Liver (tissue), 9 donors: Measurements from ENCODE around the gene ADM2. TPM values are rescaled to one million over a fixed set of nuclear protein-coding genes. Genes with fewer than 3 reads are reported as not detected.

ENCODE experiments used
- DNase-seq: peaks from one replicate; pipeline ENCODE4 v3.0.0-alpha.2; 2017; ENCODE audit warnings: low spot score
- H3K27ac ChIP-seq, 2 donors: one replicate each; pipeline ENCODE4 v1.7.0; 2013; ENCODE audit warnings: inconsistent platforms in 2 of 2, low read length in 2 of 2, control low read depth in 1 of 2, low read depth in 1 of 2, mild to moderate bottlenecking in 1 of 2
- H3K27me3 ChIP-seq, 4 donors: one replicate each; pipeline versions ENCODE4 v1.6.1 to v1.7.0; 2013; ENCODE audit warnings: low read length in 3 of 4, inconsistent platforms in 1 of 4, mild to moderate bottlenecking in 1 of 4, moderate library complexity in 1 of 4; ENCODE audit not compliant: control insufficient read depth in 4 of 4, insufficient read depth in 4 of 4
- H3K36me3 ChIP-seq, 4 donors: one replicate each; pipeline versions ENCODE4 v1.6.1 to v1.7.0; 2013; ENCODE audit warnings: low read length in 3 of 4, mild to moderate bottlenecking in 3 of 4, low read depth in 1 of 4, moderate library complexity in 1 of 4; ENCODE audit not compliant: control insufficient read depth in 4 of 4, insufficient read depth in 3 of 4
- H3K4me1 ChIP-seq, 4 donors: one replicate each; pipeline versions ENCODE4 v1.6.1 to v1.7.0; 2013; ENCODE audit warnings: low read length in 3 of 4, mild to moderate bottlenecking in 3 of 4, moderate library complexity in 1 of 4; ENCODE audit not compliant: control insufficient read depth in 4 of 4, insufficient read depth in 4 of 4
- H3K4me3 ChIP-seq, 3 donors: one replicate each; pipeline versions ENCODE4 v1.6.1 to v1.7.0; 2013; ENCODE audit warnings: low read length in 3 of 3, control low read depth in 1 of 3, low read depth in 1 of 3, mild to moderate bottlenecking in 1 of 3
- H3K9ac ChIP-seq, 2 donors: one replicate each; pipeline ENCODE4 v1.7.0; 2013; ENCODE audit warnings: low read length in 2 of 2, mild to moderate bottlenecking in 2 of 2, moderate library complexity in 2 of 2, control low read depth in 1 of 2, low read depth in 1 of 2
- H3K9me3 ChIP-seq, 4 donors: one replicate each; pipeline versions ENCODE4 v1.6.1 to v1.7.0; 2013; ENCODE audit warnings: low read length in 3 of 4; ENCODE audit not compliant: control insufficient read depth in 4 of 4
- ATF3 ChIP-seq: IDR thresholded peaks from 2 replicates; pipeline ENCODE4 v1.6.1; 2016; ENCODE audit warnings: antibody characterized with exemption
- CTCF ChIP-seq: fragments of 150-350 bp; IDR thresholded peaks from 2 replicates; pipeline ENCODE4 v1.5.1; 2017; ENCODE audit warnings: improper control_type of control experiment, low read depth, low read length; ENCODE audit not compliant: missing input control
- EGR1 ChIP-seq, 2 donors: IDR thresholded peaks; 2 replicates each; pipeline ENCODE4 v1.6.1; 2016 to 2018; ENCODE audit warnings: antibody characterized with exemption in 2 of 2, low read depth in 2 of 2
- HNF4G ChIP-seq: IDR thresholded peaks from 2 replicates; pipeline ENCODE4 v1.6.1; 2016; ENCODE audit warnings: antibody characterized with exemption
- MAX ChIP-seq: IDR thresholded peaks from 2 replicates; pipeline ENCODE4 v1.6.1; 2016; ENCODE audit warnings: antibody characterized with exemption
- NR2F2 ChIP-seq: IDR thresholded peaks from 2 replicates; pipeline ENCODE4 v1.6.1; 2016; ENCODE audit warnings: antibody characterized with exemption
- REST ChIP-seq: IDR thresholded peaks from 2 replicates; pipeline ENCODE4 v1.6.1; 2016; ENCODE audit warnings: antibody characterized with exemption, mild to moderate bottlenecking
- WGBS: extraction: QIAGEN DNeasy Blood & Tissue Kit; methylation state at CpG from one replicate; pipeline ENCODE4 v1.1.7; 2013; 5-methylcytosine and 5-hydroxymethylcytosine counted together
- polyA plus RNA-seq, 2 donors: library from polyadenylated mRNA; stranded (reverse) in 1 of 2; unstranded in 1 of 2; fragments of 200-250 nt in 1 of 2; fragments of >200 nt in 1 of 2; fragmentation: Nextera tagmentation in 1 of 2; extraction: Ambion mirVana in 1 of 2; gene quantifications; one replicate each; pipeline versions ENCODE4 v1.2.1 to v1.2.3, GENCODE V29; 2013 to 2015
- total RNA-seq, 2 donors: library from RNA; depleted of rRNA; stranded (reverse); fragments of >200 nt; gene quantifications; one replicate each; pipeline ENCODE4 v1.2.3, GENCODE V29; 2014
- donor health status: healthy.
- donor health status: healthy.
- donor health status: healthy.
- donor health status: healthy.
- donor health status: healthy.

The ADM2 gene
- total and polyA plus RNA-seq, 4 donors = 0.79 to 2.8 (median 1.3) TPM

- H3K27me3 ChIP-seq = no peaks in the 10 kb centered on the region
- peaks cover 10 to 36% (median 22%) of the 10 kb centered on the region in 4 donors for H3K4me1 ChIP-seq
- no peak for DNase-seq
- no peak overlapping the region for H3K27ac ChIP-seq
- H3K9me3 ChIP-seq = no peaks in the 10 kb centered on the region
- peaks cover 9 to 52% (median 19%) of the 10 kb centered on the region in 4 donors for H3K36me3 ChIP-seq
- H3K4me3 ChIP-seq = no peak overlapping the region
- 96% methylated on average over 15 of the region's 15 CpGs for WGBS
- no peak overlapping the region for H3K9ac ChIP-seq
- TF ChIP-seq ATF3 (no peak), NR2F2 (no peak), EGR1 (IDR thresholded peaks at IDR 0.05; ENCODE audit: low read depth in 2 of 2) (no peak), REST (no peak), CTCF (no peak)
Measured at GRCh38 chr22:50522208-50522805, 41.0 kb downstream of the ADM2 start.

GRCh38 chr22:50522806-50523438 lies 41.6 kb downstream of the ADM2 start:
- Histone ChIP-seq H3K9me3 (no peaks in the 10 kb centered on the region), H3K27me3 (no peaks in the 10 kb centered on the region), H3K4me3 (no peak overlapping the region), H3K4me1 (peaks cover 10 to 42% (median 23%) of the 10 kb centered on the region in 4 donors), H3K9ac (no peak overlapping the region), H3K27ac (no peak overlapping the region), H3K36me3 (peaks cover 9 to 47% (median 17%) of the 10 kb centered on the region in 4 donors)
- WGBS = 87% methylated on average over 22 of the region's 22 CpGs
- DNase-seq = no peak
- TF ChIP-seq NR2F2 (no peak), CTCF (no peak), HNF4G (no peak), MAX (no peak)
